ENCODE data around the gene TIGD1. TPM values are rescaled to one million over a fixed set of nuclear protein-coding genes. Genes with fewer than 3 reads are reported as not detected.

The TIGD1 gene
- total RNA-seq, 1 donor from 2014 or later: 2.5 TPM

GRCh38 chr2:232569541-232569940, 19.2 kb upstream of the TIGD1 start:
- TF ChIP-seq CTCF (conservative IDR thresholded peaks at IDR 0.05; ENCODE audit: low read depth, low read length): no peak
- no peak for DNase-seq (ENCODE audit: low read depth)
- no peak overlapping the region for H3K4me3 ChIP-seq (ENCODE audit: low read depth, low read length)

GRCh38 chr2:232568161-232568560, 17.8 kb upstream of the TIGD1 start:
- peak; percentile 53 for DNase-seq (ENCODE audit: low read depth)
- no peak overlapping the region for H3K4me3 ChIP-seq (ENCODE audit: low read depth, low read length)
- no peak for TF ChIP-seq CTCF (conservative IDR thresholded peaks at IDR 0.05; ENCODE audit: low read depth, low read length)

DNA sequence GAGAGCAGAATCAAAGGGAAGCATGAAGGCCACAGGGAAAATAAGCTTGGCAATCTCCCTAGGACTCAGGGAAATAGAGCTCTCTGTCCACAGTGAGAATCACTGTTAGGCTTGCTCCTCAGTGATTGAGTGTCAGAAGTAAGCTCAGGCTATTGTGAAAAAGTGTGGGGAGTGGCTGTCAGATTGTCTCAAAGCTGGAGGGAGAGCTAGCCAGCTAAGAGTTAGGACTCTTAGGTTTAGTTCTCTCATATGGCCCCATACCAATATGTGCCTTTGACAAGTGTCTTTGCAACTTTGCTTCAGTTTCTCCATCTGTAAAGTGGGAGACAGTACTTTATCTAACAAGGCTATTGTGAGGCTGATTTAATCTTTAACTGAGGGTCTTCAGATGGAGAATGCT, 17.4 kb upstream of the TIGD1 start:
- H3K4me3 ChIP-seq (ENCODE audit: low read depth, low read length): no peak overlapping the region
- TF ChIP-seq CTCF (conservative IDR thresholded peaks at IDR 0.05; ENCODE audit: low read depth, low read length): no peak
- no peak for DNase-seq (ENCODE audit: low read depth)

- no peak overlapping the region for H3K4me3 ChIP-seq (ENCODE audit: low read depth, low read length)
- no peak for TF ChIP-seq CTCF (conservative IDR thresholded peaks at IDR 0.05; ENCODE audit: low read depth, low read length)
- DNase-seq (ENCODE audit: low read depth): no peak
These were observed 13.2 kb upstream of the TIGD1 start for GRCh38 chr2:232563580-232563979.

GRCh38 chr2:232562515-232563151, 12.3 kb upstream of the TIGD1 start:
- no peak for DNase-seq (ENCODE audit: low read depth)
- H3K4me3 ChIP-seq (ENCODE audit: low read depth, low read length): no peak overlapping the region
- TF ChIP-seq CTCF (conservative IDR thresholded peaks at IDR 0.05; ENCODE audit: low read depth, low read length): no peak

- no peak for TF ChIP-seq CTCF (conservative IDR thresholded peaks at IDR 0.05; ENCODE audit: low read depth, low read length)
- no peak overlapping the region for H3K4me3 ChIP-seq (ENCODE audit: low read depth, low read length)
- no peak for DNase-seq (ENCODE audit: low read depth)
These were observed 6.1 kb upstream of the TIGD1 start for GRCh38 chr2:232556426-232556825.

DNA sequence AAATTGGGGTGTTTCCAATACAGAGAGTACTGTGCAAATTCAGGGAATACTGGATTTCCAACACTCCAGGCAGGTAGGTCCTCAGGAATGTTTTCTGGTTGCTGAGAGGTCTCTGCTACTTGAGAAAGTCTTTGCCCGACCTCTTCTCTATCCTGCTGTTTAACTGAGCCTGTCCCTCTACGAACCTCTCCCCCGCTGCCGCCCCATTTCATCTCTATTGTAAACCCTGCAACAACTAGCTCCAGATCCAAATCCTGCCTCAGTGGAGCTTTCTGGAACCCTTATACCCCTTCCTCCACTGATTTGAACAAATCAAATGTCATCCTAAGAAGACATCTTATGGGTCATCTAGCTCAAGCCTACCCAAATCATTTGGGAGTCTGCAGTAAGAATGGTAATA, 1.4 kb upstream of the TIGD1 start:
- no peak for TF ChIP-seq CTCF (conservative IDR thresholded peaks at IDR 0.05; ENCODE audit: low read depth, low read length)
- no peak for DNase-seq (ENCODE audit: low read depth)
- peak overlapping the region; percentile 92 for H3K4me3 ChIP-seq (ENCODE audit: low read depth, low read length)
